ENCODE results near the gene KLF5.
"Not testable (repeated sequence)": the region's sequence is repeated elsewhere in the genome, so short reads cannot be mapped to it uniquely, and the experiment has no call there.

KLF5 gene

DNA sequence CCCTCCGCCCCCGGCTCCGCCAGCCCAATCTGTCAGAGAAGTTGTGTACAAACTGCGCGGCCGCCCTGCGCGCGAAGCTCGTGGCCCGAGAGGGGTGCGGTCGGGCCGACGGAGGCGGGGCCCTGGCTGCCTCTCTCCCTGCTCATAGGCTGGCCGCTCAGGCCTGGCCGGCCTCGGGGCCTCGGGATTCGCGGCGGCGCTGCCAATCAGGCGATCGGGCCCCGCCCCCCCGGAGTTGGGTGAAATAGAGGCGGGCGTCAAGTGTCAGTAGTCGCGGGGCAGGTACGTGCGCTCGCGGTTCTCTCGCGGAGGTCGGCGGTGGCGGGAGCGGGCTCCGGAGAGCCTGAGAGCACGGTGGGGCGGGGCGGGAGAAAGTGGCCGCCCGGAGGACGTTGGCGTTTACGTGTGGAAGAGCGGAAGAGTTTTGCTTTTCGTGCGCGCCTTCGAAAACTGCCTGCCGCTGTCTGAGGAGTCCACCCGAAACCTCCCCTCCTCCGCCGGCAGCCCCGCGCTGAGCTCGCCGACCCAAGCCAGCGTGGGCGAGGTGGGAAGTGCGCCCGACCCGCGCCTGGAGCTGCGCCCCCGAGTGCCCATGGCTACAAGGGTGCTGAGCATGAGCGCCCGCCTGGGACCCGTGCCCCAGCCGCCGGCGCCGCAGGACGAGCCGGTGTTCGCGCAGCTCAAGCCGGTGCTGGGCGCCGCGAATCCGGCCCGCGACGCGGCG, at the start of gene KLF5:
Gene KLF5, plus strand, starts transcription at position 270 of the 724 bp plus-strand sequence. Its CDS starts 323 bp downstream, at position 593.
- DNase-seq (ENCODE audit: low spot score), result peak; percentile 98

GRCh38 chr13:73011751-73012150, 47.1 kb upstream of the KLF5 start:
- no peak for DNase-seq (ENCODE audit: low spot score)

- no peak for DNase-seq (ENCODE audit: low spot score)
Measured at GRCh38 chr13:73015805-73016204, 43.0 kb upstream of the KLF5 start.

DNA sequence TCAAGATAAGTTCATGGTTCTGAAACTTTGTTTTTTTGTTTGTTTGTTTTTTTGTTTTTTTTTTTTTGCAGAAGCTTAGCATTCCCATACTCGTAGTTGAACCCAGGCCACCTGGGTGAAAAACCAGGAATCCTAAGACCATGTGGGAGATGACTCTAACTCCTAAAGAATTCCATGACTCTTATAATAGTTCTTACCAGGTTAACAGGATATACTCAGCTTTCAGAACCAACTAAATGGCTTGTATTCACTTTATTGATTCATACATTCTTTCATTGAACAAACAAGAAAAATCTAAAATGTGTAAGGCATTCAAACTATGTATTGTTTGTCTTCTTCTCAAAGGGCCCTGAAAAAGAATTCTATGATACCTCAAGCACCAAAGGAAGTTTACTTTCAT, 40.5 kb upstream of the KLF5 start:
- DNase-seq (ENCODE audit: low spot score), result peak; percentile 6

GRCh38 chr13:73025217-73026012, 33.4 kb upstream of the KLF5 start:
- no peak for DNase-seq (ENCODE audit: low spot score)

DNA sequence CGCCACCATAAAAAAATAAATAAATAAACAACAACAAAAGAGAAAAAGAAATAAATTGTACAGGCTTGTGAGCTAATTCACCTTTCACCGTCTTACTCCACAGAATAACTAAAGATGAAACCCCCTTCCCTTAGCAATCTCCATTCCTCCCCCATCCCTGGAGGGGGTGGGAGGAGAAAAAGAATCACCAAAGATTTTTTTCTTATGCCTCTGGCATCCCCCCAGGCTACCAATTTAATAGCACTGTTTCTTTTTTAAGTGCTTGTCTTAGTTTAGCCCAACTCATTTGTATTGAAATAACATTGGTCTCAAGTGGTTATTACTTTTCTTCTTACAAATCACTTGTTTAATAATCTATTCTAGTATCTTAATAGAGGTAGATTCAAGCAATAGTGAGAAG, 23.9 kb upstream of the KLF5 start:
- no peak for DNase-seq (ENCODE audit: low spot score)

- no peak for DNase-seq (ENCODE audit: low spot score)
Measured at GRCh38 chr13:73035660-73036059, 23.1 kb upstream of the KLF5 start.

- DNase-seq (ENCODE audit: low spot score), result no peak
Measured at GRCh38 chr13:73036566-73036965, 22.2 kb upstream of the KLF5 start.

DNA sequence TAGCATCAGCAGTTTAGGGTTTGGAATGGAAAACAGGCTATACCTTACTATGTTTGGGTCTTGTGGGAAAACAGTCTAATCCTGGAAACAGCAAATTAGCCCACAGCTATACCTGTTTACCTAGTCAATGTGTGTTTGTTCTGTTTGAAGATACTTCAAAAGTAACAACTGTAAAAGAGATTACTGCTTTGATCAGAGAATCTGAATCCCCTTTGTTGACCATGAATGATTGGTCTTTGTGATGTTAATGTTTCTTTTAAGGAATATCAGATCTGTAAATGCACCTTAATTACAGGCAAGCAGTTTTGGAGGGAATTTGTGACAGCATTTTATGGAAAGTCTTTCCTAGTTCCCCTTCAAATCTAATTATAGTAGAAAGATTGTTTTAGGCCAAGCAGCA, 20.7 kb upstream of the KLF5 start:
- DNase-seq (ENCODE audit: low spot score), result no peak

GRCh38 chr13:73039201-73040108, 19.4 kb upstream of the KLF5 start:
- no peak for DNase-seq (ENCODE audit: low spot score)

DNA sequence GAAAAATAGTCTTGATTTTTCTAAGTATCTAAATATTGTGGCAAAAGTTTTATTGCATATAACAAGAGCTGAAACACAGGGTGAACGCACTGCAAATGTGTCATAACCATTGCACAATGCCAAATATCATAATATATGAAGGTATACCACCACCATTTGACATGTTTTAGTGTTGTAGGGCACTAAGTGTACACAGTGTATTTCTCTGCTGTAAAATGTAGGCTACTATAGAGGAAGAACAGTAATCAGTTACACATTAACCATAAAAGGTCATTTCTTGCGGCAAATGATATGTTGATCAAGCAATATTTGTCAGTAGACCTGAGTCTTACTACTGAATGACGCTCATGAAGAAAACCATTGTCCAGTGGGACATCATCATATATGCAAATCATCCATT, 18.3 kb upstream of the KLF5 start:
- no peak for DNase-seq (ENCODE audit: low spot score)

- DNase-seq (ENCODE audit: low spot score), result no peak
Measured at GRCh38 chr13:73040968-73041596, 17.7 kb upstream of the KLF5 start.

- DNase-seq (ENCODE audit: low spot score), result no peak
Measured at GRCh38 chr13:73045031-73045430, 13.8 kb upstream of the KLF5 start.

- not testable (repeated sequence) for DNase-seq (ENCODE audit: low spot score)
Measured at GRCh38 chr13:73048615-73049014, 10.2 kb upstream of the KLF5 start.

GRCh38 chr13:73054712-73055111, 4.1 kb upstream of the KLF5 start:
- no peak for DNase-seq (ENCODE audit: low spot score)

DNA sequence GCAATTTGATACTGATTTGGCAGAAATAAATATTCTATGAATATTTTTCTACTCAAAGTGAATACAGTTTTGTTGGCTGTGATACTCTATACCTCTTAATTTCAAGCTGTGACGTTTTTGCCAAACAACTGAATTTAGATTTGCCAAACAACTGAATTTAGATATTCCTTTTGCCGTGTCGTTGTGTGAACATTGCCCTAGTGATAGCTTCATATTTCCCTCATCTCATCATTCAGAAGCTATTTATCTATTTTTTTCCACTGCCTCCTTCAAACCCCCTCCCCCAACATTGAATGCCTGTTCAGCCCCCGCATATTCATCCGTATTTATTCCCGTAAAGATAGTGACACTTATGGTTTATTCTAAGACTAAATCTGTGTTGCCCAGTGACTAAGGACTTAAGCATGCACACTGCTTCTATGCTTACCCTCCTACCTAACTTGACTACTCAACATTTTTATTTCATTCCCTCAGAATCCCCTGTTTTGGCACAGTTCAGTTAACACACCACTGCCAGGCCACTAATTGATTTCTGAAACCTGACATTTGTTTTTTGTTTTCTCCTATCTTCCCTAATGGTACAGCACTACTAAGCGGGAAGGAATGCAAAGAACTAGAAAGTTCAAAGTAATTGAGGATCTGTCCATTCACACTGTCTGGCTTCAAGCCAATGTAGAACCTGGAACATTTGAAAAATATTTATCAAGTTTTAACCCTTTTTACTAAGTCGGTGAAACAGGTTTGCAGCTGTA, 2.8 kb upstream of the KLF5 start:
- DNase-seq (ENCODE audit: low spot score), result peak; percentile 57

DNA sequence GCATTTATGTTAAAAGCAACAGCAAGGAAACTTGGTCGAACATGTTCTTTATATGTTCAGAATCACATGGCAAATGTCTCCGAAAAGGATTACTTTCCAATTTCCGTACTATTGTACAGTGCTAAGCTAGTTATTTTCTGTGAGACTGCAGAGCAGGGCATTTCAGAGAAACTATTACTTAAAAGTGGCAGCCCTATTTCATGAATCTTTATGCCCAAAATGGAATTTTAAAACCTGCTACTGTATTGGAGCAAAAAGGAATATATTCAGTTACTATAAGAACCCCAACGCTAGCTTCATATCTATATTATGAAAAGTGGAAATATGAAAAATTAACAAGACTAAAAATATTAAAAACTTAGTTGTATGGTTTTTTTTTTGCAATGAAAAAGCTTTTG, 2.2 kb upstream of the KLF5 start:
- no peak for DNase-seq (ENCODE audit: low spot score)

DNA sequence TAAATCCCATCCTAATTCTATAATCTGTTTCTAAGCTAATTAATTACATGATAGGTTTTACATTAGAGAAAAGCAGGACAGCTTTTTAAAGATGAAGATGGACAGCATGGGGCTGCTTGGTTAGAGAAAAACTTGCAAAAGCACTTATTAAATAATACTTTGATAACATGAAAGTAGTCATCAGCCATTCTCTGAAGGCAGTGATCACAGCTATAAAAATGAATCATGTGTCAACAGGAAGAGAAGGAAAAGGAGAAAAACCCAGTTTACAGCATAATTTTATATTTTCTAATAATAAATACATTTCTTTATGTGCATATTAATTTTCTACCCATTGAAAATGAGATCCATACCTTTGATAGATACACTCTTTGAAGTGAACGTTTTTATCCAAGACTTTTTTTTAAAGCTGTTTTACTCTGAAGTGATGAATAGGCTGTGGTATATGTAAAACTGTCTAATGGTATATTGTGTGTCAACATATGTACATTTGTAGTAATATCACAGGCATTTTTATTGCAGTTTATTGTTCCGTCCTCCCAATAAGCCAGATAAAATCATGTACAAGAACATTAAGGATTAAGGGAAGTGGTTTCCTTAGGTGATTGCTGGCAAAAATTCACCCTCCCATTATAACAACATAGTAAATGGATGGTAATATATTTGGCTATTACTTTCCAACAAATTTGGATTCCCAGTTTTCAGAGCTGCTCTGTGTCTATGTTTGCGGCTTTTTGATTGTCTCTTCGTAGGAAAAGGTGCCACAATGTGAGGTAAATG, 1.3 kb upstream of the KLF5 start:
- DNase-seq (ENCODE audit: low spot score), result no peak

DNA sequence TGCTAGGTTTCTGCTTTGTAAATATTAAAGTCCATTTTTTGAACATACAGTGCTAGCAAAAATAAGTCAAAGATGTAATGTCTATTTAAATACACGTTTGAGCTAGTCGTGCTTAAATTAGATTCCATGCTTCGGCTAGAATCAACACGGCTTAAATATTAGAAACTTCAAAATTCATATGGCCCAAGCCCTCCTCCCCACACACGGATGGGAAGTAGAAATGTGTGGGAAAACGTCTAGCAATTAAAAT, 816 bp upstream of the KLF5 start:
- no peak for DNase-seq (ENCODE audit: low spot score)

DNA sequence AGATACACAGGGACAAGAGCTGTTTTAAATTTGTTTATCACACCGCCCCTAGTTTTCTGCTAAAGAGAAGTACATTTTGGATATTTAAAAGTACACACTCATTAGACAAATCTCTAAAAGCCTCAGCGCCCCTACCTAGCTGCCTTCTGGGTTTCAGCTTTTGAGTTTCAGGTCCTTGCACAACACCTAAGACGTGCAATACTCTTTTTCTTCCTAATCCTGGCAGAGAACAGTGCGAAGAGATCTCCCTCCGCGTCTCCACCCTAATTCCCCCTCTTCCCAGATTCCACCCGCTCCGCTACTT, 421 bp upstream of the KLF5 start:
- no peak for DNase-seq (ENCODE audit: low spot score)

Measured in hepatic stellate cell (primary cell).